K562 treated with DMSO at 1 percent for 48 hours (cell line): ENCODE data around the gene DBI. TPM values are rescaled to one million over a fixed set of nuclear protein-coding genes. Genes with fewer than 3 reads are reported as not detected.

ENCODE experiments used
- total RNA-seq: library from RNA; unstranded; fragments of 300-600 nt; gene quantifications from 2 replicates; pipeline ENCODE4 v1.2.3, GENCODE V29; 2022; ENCODE audit warnings: low replicate concordance; ENCODE audit errors: extremely low read depth

Gene DBI
- total RNA-seq, result not detected in 2 replicates

DNA sequence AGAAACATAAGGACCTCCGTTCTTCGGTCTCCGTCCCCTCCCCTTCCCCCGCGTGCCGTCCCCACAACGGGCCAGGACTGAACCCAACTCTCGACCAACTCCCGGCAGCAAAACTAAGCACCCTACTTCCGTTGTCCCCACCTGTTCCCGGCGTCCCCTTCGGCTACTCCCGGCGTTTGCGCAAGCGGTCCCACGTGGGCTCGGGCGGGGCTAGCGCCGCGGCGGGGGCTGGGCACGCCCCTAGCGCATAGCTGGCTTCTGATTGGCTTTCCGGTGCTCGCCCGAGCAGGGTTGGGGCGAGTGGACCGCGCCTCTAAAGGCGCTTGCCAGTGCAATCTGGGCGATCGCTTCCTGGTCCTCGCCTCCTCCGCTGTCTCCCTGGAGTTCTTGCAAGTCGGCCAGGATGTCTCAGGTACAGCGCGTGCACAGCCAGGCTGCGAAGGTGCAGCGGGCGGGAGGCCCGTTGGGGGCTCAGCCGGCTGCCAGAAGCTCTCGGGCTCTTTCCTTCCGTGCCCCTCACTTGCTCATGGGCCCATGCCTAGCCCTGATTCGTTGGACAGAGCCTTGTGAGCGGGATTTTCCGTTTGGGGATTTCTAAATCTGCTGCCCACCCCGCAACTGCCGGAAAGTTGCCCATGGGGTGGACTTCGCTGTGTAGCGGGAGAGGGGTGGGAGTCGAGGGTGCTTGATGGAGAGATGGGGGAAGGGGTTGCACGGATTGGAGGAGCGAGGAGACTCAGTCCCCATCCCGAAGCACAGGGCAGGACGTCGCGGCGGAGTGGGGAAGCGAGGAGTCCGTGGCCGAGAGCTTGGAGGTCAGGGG lies at the start of gene DBI, which contains the start of gene C2orf76:
TSS of gene DBI (plus strand) at position 329 of the 823 bp plus-strand sequence. CDS start at position 404, 75 bp downstream.
TSS of gene C2orf76 (minus strand) at position 186 of the 823 bp plus-strand sequence. CDS start 26,875 bp downstream, outside the sequence.

Other genes starting within 250 kb of the DBI start
- not detected in 2 replicates for gene C1QL2, start 208.2 kb upstream of the DBI start, total RNA-seq
- not detected in 2 replicates for gene STEAP3, start 143.1 kb upstream of the DBI start, total RNA-seq
- not detected in 2 replicates for gene C2orf76, start 143 bp upstream of the DBI start, total RNA-seq
- gene TMEM37, start 64.9 kb downstream of the DBI start, total RNA-seq, result not detected in 2 replicates
- gene SCTR, start 157.5 kb downstream of the DBI start, total RNA-seq, result not detected in 2 replicates
- not detected in 2 replicates for gene CFAP221, start 177.5 kb downstream of the DBI start, total RNA-seq